Activated CD8-positive, alpha-beta memory T cell treated with anti-CD3 and anti-CD28 coated beads, Interleukin-2, amount 50 U/mL, for 48 hours (primary cell): ENCODE measurements around the gene CEP72.
A peak's percentile ranks its signal among the peaks of the same experiment; 100 is the strongest.
"Not testable (repeated sequence)": the region's sequence is repeated elsewhere in the genome, so short reads cannot be mapped to it uniquely, and the experiment has no call there.

Source experiments
- DNase-seq: peaks from one replicate; pipeline ENCODE4 v3.0.0-alpha.2; 2020

Gene CEP72

GRCh38 chr5:686936-687335 is 74.8 kb downstream of the CEP72 start:
- peak; percentile 30 for DNase-seq

DNA sequence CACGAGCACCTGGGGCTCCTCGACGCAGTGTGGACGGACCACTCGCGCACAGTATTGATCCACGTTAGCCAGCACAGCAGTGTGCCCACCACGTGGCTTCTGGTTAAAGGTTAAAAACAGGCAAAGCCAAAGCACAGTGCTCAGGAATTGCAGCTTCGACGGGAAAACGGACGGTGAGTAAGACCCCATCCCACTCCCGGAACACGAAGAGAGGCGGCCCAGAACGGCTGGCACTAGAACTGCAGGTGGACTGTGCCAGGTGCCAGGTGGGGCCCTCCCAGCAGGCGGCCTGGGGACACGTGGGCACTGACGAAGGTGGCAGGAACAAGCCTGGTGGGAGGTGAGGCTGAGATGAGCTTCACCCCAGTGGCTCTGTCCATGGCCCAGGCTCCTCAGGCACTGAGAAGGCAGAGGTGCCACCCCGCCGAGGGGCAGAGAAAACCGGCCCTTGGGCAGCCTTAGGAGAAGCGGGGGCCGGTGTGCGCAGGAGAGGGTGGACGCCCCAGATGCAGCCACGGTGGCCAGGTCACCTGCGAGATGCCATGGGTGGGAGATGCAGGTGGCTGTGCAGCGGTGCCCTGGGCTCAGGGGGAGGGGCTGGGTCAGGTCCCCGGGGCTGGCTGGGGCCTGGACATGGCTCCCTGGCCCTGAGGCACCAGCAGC is 76.3 kb downstream of the CEP72 start:
- peak; percentile 37 for DNase-seq

DNA sequence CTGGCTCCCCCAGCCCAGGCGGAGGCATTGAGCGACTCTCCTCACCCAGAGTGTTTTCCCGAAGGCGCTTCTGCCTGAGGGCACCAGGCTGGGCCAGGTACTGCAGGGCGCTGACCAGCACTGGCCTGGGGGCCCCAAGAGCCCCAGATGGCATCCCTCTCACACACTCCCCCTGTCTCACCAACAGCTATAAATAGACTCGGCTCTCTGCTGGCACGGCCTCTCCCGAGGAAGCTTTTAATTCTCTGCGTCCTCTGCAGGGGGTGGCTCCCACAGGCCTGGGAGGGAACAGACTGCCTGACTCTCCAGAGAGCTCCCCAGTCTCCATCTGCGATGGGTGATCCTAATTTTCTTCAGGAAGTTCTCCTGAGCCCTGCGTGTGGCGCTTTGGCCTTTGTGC is 78.2 kb downstream of the CEP72 start:
- not testable (repeated sequence) for DNase-seq

DNA sequence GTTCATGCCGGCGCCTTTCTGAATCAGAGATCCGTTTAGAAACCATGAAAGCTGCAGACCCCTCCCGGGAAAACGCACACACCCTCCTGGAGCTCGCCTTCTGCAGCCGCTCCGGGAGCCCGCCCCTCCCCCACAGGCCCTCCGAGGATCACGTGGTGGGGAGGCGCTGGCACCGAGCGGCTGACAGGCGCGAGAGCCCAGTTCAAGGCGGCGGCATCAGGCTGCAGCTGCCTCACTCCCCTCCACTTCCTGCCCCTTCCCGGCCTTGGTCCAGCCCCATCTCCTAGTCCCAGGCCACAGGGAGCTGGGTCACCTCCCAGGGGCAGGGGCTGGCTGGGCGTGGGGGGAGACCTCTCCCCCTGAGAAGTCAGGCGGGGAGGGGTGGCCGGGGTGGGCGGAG is 78.9 kb downstream of the CEP72 start:
- peak; percentile 45 for DNase-seq

GRCh38 chr5:691817-692528 is 79.8 kb downstream of the CEP72 start:
- DNase-seq, result peak; percentile 6

- peak; percentile 56 for DNase-seq
Observed at GRCh38 chr5:692529-693041, 80.4 kb downstream of the CEP72 start.

- DNase-seq, result peak; percentile 91
Observed at GRCh38 chr5:693271-694041, 81.3 kb downstream of the CEP72 start, which contains the start of gene TPPP. TSS of gene TPPP (minus strand) at chr5:693352. CDS start at chr5:678060, 15,292 bp downstream.

DNA sequence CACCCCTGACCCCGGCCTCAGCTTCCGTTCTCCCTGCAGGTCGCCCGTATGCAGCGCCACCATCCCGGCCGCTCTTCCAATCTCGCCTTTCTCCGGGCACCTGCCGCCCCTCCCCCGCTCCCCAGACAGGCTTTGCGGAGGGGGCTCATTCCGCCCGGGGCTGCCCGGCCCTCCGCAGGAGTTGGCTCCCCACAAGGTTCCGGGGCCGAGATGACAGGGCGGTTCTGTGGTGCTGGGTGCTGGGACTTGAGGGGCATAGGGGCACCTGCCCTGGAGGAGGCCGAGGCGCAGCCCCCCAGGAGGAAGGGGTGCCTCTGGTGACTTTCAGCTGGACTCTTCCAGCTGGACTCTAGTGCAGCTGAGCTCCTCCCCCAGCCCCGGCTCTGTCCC is 81.9 kb downstream of the CEP72 start:
- peak; percentile 60 for DNase-seq

GRCh38 chr5:695475-695874 is 83.3 kb downstream of the CEP72 start:
- DNase-seq, result not testable (repeated sequence)

GRCh38 chr5:696191-696590 is 84.1 kb downstream of the CEP72 start:
- peak; percentile 49 for DNase-seq

DNA sequence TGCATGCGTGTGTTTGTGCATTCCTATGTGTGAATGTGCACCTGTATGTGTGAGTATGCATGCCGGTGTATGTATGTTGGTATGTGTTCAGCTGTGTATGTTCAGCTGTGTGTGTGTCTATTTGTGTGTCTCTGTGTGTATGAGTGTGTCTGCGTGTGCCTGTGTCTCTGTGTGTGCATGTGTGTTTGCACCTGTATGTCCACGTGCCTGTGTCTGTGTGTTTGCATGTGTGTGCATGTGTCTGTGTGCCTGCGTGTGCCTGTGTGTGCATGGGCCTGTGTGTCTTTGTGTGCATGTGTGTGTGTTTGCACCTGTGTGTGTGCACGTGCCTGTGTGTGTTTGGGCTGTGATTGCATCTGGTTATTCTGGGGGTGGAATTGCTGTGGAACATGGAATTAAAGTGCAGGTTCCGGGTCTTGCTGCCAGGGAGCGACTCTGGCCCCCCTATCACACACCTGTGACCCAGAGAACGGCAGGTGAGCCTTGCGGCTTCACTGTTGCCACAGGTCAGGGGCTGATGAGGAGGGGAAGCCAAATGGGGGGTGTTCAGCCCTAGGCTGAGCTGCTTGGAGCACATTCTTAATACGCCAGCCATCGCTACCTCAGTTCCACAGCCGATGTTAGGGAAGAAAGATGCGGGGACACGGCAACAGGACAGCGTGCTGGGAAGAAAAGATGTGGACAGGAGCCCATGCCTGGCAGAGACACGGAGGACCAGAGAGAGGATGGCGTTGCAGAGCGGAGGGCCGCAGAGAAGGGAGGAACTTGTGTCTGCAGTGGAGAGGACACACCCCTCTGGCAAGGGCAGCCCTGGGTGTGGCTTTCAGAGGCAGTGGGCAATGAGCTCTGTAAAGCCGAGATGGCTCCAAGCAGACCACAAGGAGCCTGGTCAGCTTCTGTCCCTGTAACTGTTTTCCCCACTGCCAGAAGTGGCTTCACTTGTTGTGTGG is 84.9 kb downstream of the CEP72 start:
- DNase-seq, result peak; percentile 49
